Panc1 (cell line): Measurements from ENCODE around the gene POLR2M. TPM values are rescaled to one million over a fixed set of nuclear protein-coding genes. Genes with fewer than 3 reads are reported as not detected.

Source experiments
- ATAC-seq: fragments of 200-7000 bp; cut with Tn5 transposase; 2 replicates; pipeline ENCODE4 v1.9.1; 2020; ENCODE audit warnings: mild to moderate bottlenecking, moderate library complexity
- BruUV-seq: library from RNA; stranded (reverse); fragments of 400-500 nt; replicated peaks from 2 replicates; lab custom pipeline; 2021; lab: Mats Ljungman, UMichigan
- CTCF ChIA-PET: fragments of 300-600 bp; sonication (Branson Sonifier 250); formaldehyde crosslinking; loops from one replicate; lab custom pipeline; 2022; ENCODE audit warnings: antibody characterized with exemption; lab: Charles Lee
- POLR2A ChIA-PET: fragments of 300-600 bp; sonication (Branson Sonifier 250); formaldehyde crosslinking; loops from one replicate; lab custom pipeline; 2022; ENCODE audit warnings: antibody characterized with exemption; lab: Charles Lee
- DNase-seq: peaks from one replicate; pipeline ENCODE4 v3.0.0-alpha.2; 2010; ENCODE audit warnings: low read depth, low spot score
- H3K27ac ChIP-seq: 2 replicates; pipeline ENCODE4 v1.5.1; 2011; ENCODE audit warnings: mild to moderate bottlenecking, low read length, inconsistent platforms
- H3K27me3 ChIP-seq: fragments of 200-500 bp; sonication (Bioruptor generic); 2 replicates; pipeline ENCODE4 v1.6.0; 2014; ENCODE audit warnings: low read length, inconsistent platforms; ENCODE audit not compliant: control insufficient read depth, insufficient read depth
- H3K36me3 ChIP-seq: fragments of 200-500 bp; sonication (Bioruptor generic); 2 replicates; pipeline ENCODE4 v1.5.1; 2014; ENCODE audit warnings: inconsistent platforms, mild to moderate bottlenecking, low read length, moderate library complexity; ENCODE audit not compliant: control insufficient read depth, insufficient read depth
- H3K4me1 ChIP-seq: 2 replicates; pipeline ENCODE4 v1.5.1; 2011; ENCODE audit warnings: inconsistent platforms, mild to moderate bottlenecking, low read length, moderate library complexity; ENCODE audit not compliant: control insufficient read depth, insufficient read depth
- H3K4me3 ChIP-seq, 2 experiments: 2 replicates each; pipeline ENCODE4 v1.5.1; 2011 to 2012; ENCODE audit warnings: low read depth in 2 of 2, low read length in 2 of 2, mild to moderate bottlenecking in 2 of 2, inconsistent platforms in 1 of 2, moderate library complexity in 1 of 2
- H3K9me3 ChIP-seq: fragments of 200-500 bp; sonication (Bioruptor generic); 2 replicates; pipeline ENCODE4 v1.5.1; 2014; ENCODE audit warnings: low read depth, mild to moderate bottlenecking, inconsistent platforms, low read length, moderate library complexity; ENCODE audit not compliant: control insufficient read depth, insufficient read depth
- POLR2AphosphoS5 ChIP-seq: IDR thresholded peaks from 2 replicates; pipeline ENCODE4 v1.6.1; 2012; ENCODE audit warnings: mild to moderate bottlenecking, low read depth, low read length, moderate library complexity
- SIN3A ChIP-seq: IDR thresholded peaks from 2 replicates; pipeline ENCODE4 v1.6.1; 2012; ENCODE audit warnings: low read depth, mild to moderate bottlenecking, low read length, moderate library complexity, borderline replicate concordance; ENCODE audit not compliant: insufficient read depth
- TCF7L2 ChIP-seq: IDR thresholded peaks from 2 replicates; pipeline ENCODE4 v1.6.1; 2011; ENCODE audit warnings: mild to moderate bottlenecking, low read depth, low read length, inconsistent platforms
- in situ Hi-C: cut with HindIII; loops from 2 replicates; pipeline ENCODE4 v1.10.0; 2016; ENCODE audit warnings: low sequenced_read_pairs, low pct_unique_long_range_greater_than_20kb
- intact Hi-C: fragments of 100-400 bp; cut with micrococcal nuclease; formaldehyde crosslinking; loops from one replicate; pipeline ENCODE4 v1.10.0; 2022; ENCODE audit not compliant: unreplicated experiment
- total RNA-seq: library from RNA; stranded (reverse); gene quantifications from one replicate; pipeline ENCODE4 v1.2.1, GENCODE V29; 2021; ENCODE audit not compliant: unreplicated experiment
- TF ChIP-seq, protein P1 (sequence below): fragments of 450-650 bp; IDR thresholded peaks from 2 replicates; pipeline ENCODE4 v1.5.1; 2017; ENCODE audit warnings: mild to moderate bottlenecking
- TF ChIP-seq, protein P2 (sequence below), 2 experiments: IDR thresholded peaks; 2 replicates each; pipeline ENCODE4 v1.6.1; 2011 to 2012; ENCODE audit warnings: low read depth in 2 of 2, control low read depth in 1 of 2, low read length in 1 of 2, mild to moderate bottlenecking in 1 of 2, moderate library complexity in 1 of 2; ENCODE audit not compliant: insufficient read depth in 1 of 2

The POLR2M gene
- total RNA-seq, 1 experiment from 2014 or later, result 76.6 TPM

DNA sequence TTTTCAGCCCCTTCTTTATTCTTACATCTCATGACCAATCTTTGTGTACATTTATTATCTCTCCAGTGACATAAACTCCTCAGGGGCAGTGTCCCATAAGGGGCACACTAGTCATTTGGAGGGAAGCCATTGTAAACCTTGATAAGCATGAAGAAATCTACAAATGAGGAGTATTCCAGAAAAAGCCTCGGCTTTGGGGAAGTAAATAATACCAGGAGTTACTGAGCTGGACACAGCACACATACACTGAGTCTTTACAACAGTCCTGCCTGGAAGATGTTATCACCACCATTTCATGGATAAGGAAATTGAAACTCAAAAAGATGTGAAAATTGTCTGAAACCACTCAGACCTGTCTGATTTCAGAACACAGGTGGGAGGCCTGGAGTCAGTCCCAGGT is 15.4 kb upstream of the POLR2M start:
- no TSS peak for BruUV-seq
- H3K27ac ChIP-seq, result no peak overlapping the region
- no peaks in the 10 kb centered on the region for H3K4me1 ChIP-seq
- POLR2A ChIA-PET, result no interaction called here
- H3K36me3 ChIP-seq, result no peaks in the 10 kb centered on the region
- CTCF ChIA-PET, result no interaction called here
- in situ Hi-C loops, result loop anchor here (25.0 kb wide), 1 partner anchor 171 kb away; no protein-coding TSS in a partner anchor
- no peak for ATAC-seq
- intact Hi-C loops, result no loop called here
- no peak for DNase-seq
- no peaks in the 10 kb centered on the region for H3K9me3 ChIP-seq
- H3K27me3 ChIP-seq, result no peaks in the 10 kb centered on the region; the same call in 1 of the 2 replicates
- no peak overlapping the region for H3K4me3 ChIP-seq
- TF ChIP-seq, protein P1, sequence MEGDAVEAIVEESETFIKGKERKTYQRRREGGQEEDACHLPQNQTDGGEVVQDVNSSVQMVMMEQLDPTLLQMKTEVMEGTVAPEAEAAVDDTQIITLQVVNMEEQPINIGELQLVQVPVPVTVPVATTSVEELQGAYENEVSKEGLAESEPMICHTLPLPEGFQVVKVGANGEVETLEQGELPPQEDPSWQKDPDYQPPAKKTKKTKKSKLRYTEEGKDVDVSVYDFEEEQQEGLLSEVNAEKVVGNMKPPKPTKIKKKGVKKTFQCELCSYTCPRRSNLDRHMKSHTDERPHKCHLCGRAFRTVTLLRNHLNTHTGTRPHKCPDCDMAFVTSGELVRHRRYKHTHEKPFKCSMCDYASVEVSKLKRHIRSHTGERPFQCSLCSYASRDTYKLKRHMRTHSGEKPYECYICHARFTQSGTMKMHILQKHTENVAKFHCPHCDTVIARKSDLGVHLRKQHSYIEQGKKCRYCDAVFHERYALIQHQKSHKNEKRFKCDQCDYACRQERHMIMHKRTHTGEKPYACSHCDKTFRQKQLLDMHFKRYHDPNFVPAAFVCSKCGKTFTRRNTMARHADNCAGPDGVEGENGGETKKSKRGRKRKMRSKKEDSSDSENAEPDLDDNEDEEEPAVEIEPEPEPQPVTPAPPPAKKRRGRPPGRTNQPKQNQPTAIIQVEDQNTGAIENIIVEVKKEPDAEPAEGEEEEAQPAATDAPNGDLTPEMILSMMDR, result no peak
- TF ChIP-seq POLR2AphosphoS5 (no peak), SIN3A (no peak), TCF7L2 (no peak)
- TF ChIP-seq, protein P2, sequence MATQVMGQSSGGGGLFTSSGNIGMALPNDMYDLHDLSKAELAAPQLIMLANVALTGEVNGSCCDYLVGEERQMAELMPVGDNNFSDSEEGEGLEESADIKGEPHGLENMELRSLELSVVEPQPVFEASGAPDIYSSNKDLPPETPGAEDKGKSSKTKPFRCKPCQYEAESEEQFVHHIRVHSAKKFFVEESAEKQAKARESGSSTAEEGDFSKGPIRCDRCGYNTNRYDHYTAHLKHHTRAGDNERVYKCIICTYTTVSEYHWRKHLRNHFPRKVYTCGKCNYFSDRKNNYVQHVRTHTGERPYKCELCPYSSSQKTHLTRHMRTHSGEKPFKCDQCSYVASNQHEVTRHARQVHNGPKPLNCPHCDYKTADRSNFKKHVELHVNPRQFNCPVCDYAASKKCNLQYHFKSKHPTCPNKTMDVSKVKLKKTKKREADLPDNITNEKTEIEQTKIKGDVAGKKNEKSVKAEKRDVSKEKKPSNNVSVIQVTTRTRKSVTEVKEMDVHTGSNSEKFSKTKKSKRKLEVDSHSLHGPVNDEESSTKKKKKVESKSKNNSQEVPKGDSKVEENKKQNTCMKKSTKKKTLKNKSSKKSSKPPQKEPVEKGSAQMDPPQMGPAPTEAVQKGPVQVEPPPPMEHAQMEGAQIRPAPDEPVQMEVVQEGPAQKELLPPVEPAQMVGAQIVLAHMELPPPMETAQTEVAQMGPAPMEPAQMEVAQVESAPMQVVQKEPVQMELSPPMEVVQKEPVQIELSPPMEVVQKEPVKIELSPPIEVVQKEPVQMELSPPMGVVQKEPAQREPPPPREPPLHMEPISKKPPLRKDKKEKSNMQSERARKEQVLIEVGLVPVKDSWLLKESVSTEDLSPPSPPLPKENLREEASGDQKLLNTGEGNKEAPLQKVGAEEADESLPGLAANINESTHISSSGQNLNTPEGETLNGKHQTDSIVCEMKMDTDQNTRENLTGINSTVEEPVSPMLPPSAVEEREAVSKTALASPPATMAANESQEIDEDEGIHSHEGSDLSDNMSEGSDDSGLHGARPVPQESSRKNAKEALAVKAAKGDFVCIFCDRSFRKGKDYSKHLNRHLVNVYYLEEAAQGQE (IDR thresholded peaks at IDR 0.05; ENCODE audit: insufficient read depth in 1 of 2, low read depth in 2 of 2, low read length in 1 of 2), result no peak

DNA sequence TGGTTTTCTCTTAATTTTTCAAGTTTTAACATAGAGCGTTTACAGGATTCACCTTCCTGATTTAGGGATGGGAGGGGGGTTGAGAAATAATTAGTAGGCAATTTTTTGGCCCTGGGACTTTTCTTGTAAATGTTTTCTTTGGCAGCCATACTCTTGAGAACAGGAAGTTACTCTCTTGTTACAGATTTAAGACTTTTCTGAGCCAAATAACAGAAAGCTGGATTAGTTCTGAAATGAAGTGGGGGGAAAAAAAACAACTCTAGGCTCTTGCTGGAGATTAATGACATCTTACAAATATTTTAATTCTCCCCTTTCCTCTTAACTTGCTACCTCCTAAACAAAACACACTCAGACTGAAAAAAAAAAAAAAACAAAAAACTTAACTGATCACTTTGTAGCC is 13.8 kb upstream of the POLR2M start:
- Histone ChIP-seq H3K27me3 (no peaks in the 10 kb centered on the region; the same call in 1 of the 2 replicates), H3K36me3 (no peaks in the 10 kb centered on the region), H3K9me3 (no peaks in the 10 kb centered on the region), H3K4me1 (no peaks in the 10 kb centered on the region), H3K4me3 (no peak overlapping the region), H3K27ac (no peak overlapping the region)
- intact Hi-C loops (no loop called here), in situ Hi-C loops (loop anchor here (25.0 kb wide), 1 partner anchor 170 kb away; no protein-coding TSS in a partner anchor)
- BruUV-seq, result no TSS peak
- ChIA-PET CTCF (no interaction called here), POLR2A (interaction anchor here (0.6 kb wide), 1 partner anchor 1919 kb away, joined by 5 read pairs; the partner anchor contains the start of gene GCNT3)
- ATAC-seq (no peak), DNase-seq (no peak)
- no peak for TF ChIP-seq TCF7L2
- TF ChIP-seq, protein P2 (IDR thresholded peaks at IDR 0.05; ENCODE audit: insufficient read depth in 1 of 2, low read depth in 2 of 2, low read length in 1 of 2), result no peak
- TF ChIP-seq, protein P1, result no peak
- no peak for TF ChIP-seq SIN3A
- TF ChIP-seq POLR2AphosphoS5, result no peak
